ENCODE results near the gene SLC12A9.
A peak's percentile ranks its signal among the peaks of the same experiment; 100 is the strongest.

Gene SLC12A9

GRCh38 chr7:100863406-100863950, 11.0 kb downstream of the SLC12A9 start:
- DNase-seq = no peak

GRCh38 chr7:100864263-100864845, 11.8 kb downstream of the SLC12A9 start:
- DNase-seq = no peak

GRCh38 chr7:100865372-100865911, 12.9 kb downstream of the SLC12A9 start:
- DNase-seq = no peak

- DNase-seq = no peak
Measured at GRCh38 chr7:100865938-100866728, 13.6 kb downstream of the SLC12A9 start.

- DNase-seq = no peak
Measured at GRCh38 chr7:100866729-100867039, 14.2 kb downstream of the SLC12A9 start.

GRCh38 chr7:100867040-100867775, 14.7 kb downstream of the SLC12A9 start, which contains the start of gene TRIP6:
Gene TRIP6, plus strand, starts transcription at chr7:100867387. Its CDS starts 111 bp downstream, at chr7:100867498.
- peak; percentile 74 for DNase-seq

- DNase-seq = no peak
Measured at GRCh38 chr7:100867776-100868485, 15.4 kb downstream of the SLC12A9 start.

- DNase-seq = no peak
Measured at GRCh38 chr7:100873599-100874299, 21.2 kb downstream of the SLC12A9 start.

- DNase-seq = no peak
Measured at GRCh38 chr7:100874300-100874576, 21.7 kb downstream of the SLC12A9 start.

GRCh38 chr7:100874577-100875355, 22.3 kb downstream of the SLC12A9 start, which contains the start of gene SRRT:
Gene SRRT, plus strand, starts transcription at chr7:100875103. Its CDS starts 488 bp downstream, at chr7:100875591.
- peak; percentile 99 for DNase-seq

- peak; percentile 58 for DNase-seq
Measured at GRCh38 chr7:100875356-100875751, 22.8 kb downstream of the SLC12A9 start.

- no peak for DNase-seq
Measured at GRCh38 chr7:100878013-100878412, 25.5 kb downstream of the SLC12A9 start.

GRCh38 chr7:100878685-100879084, 26.2 kb downstream of the SLC12A9 start:
- DNase-seq = no peak

- DNase-seq = no peak
Measured at GRCh38 chr7:100879685-100880261, 27.3 kb downstream of the SLC12A9 start.

GRCh38 chr7:100880645-100881044, 28.1 kb downstream of the SLC12A9 start:
- no peak for DNase-seq

GRCh38 chr7:100881136-100881535, 28.6 kb downstream of the SLC12A9 start:
- no peak for DNase-seq

- no peak for DNase-seq
Measured at GRCh38 chr7:100882201-100882600, 29.7 kb downstream of the SLC12A9 start.

- DNase-seq = no peak
Measured at GRCh38 chr7:100882785-100883526, 30.4 kb downstream of the SLC12A9 start.

- DNase-seq = no peak
Measured at GRCh38 chr7:100884736-100885439, 32.4 kb downstream of the SLC12A9 start.
